Activated T-helper 17 cell treated with anti-CD3 and anti-CD28 coated beads, Interleukin-2, amount 50 U/mL, for 72 hours (primary cell): ENCODE data around the gene NPAS3. TPM values are rescaled to one million over a fixed set of nuclear protein-coding genes. Genes with fewer than 3 reads are reported as not detected.

Experiments
- ATAC-seq: fragments of 150-1000 bp; cut with Tn5 transposase; replicated peaks from 2 replicates; pipeline ENCODE4 v1.10.0; 2021; ENCODE audit warnings: mild to moderate bottlenecking, moderate library complexity
- H3K27ac Mint-ChIP-seq: one replicate; pipeline ENCODE4 v1.8.0; 2022; ENCODE audit warnings: mixed read lengths
- H3K27me3 Mint-ChIP-seq: one replicate; pipeline ENCODE4 v1.8.0; 2022; ENCODE audit warnings: mixed read lengths
- H3K36me3 Mint-ChIP-seq: one replicate; pipeline ENCODE4 v1.8.0; 2022; ENCODE audit warnings: low read depth, mild to moderate bottlenecking, mixed read lengths
- H3K4me1 Mint-ChIP-seq: one replicate; pipeline ENCODE4 v1.8.0; 2022; ENCODE audit warnings: mixed read lengths
- H3K4me3 Mint-ChIP-seq: one replicate; pipeline ENCODE4 v1.8.0; 2022; ENCODE audit warnings: mild to moderate bottlenecking, mixed read lengths
- H3K9me3 Mint-ChIP-seq: one replicate; pipeline ENCODE4 v1.8.0; 2022; ENCODE audit warnings: mixed read lengths
- total RNA-seq, 2 donors: library from RNA; stranded (reverse); gene quantifications; one replicate each; pipeline ENCODE4 v1.2.3, GENCODE V29; 2022

Gene NPAS3
- total RNA-seq, 2 donors from 2014 or later: not detected

- Mint-ChIP-seq H3K4me3 (no peak overlapping the region), H3K4me1 (no peaks in the 10 kb centered on the region), H3K9me3 (no peaks in the 10 kb centered on the region), H3K36me3 (no peaks in the 10 kb centered on the region), H3K27me3 (peaks cover 9% of the 10 kb centered on the region), H3K27ac (no peak overlapping the region)
- ATAC-seq: no peak
Measured at GRCh38 chr14:33679025-33679424, 740.3 kb downstream of the NPAS3 start.

GRCh38 chr14:33679461-33680225 lies 741.0 kb downstream of the NPAS3 start:
- no peak overlapping the region for H3K4me3 Mint-ChIP-seq
- no peaks in the 10 kb centered on the region for H3K36me3 Mint-ChIP-seq
- H3K4me1 Mint-ChIP-seq: no peaks in the 10 kb centered on the region
- peaks cover 6% of the 10 kb centered on the region for H3K27me3 Mint-ChIP-seq
- H3K9me3 Mint-ChIP-seq: no peaks in the 10 kb centered on the region
- no peak overlapping the region for H3K27ac Mint-ChIP-seq
- ATAC-seq: no peak

- Mint-ChIP-seq H3K27ac (no peak overlapping the region), H3K4me1 (no peaks in the 10 kb centered on the region), H3K36me3 (no peaks in the 10 kb centered on the region), H3K9me3 (no peaks in the 10 kb centered on the region), H3K4me3 (no peak overlapping the region), H3K27me3 (peaks cover 4% of the 10 kb centered on the region)
- ATAC-seq: no peak
Measured at GRCh38 chr14:33680873-33681272, 742.2 kb downstream of the NPAS3 start.

- Mint-ChIP-seq H3K27ac (no peak overlapping the region), H3K4me3 (no peak overlapping the region), H3K4me1 (no peaks in the 10 kb centered on the region), H3K27me3 (peaks cover 4% of the 10 kb centered on the region), H3K9me3 (no peaks in the 10 kb centered on the region), H3K36me3 (no peaks in the 10 kb centered on the region)
- ATAC-seq: no peak
Measured at GRCh38 chr14:33682760-33683159, 744.1 kb downstream of the NPAS3 start.

GRCh38 chr14:33685026-33685425 lies 746.3 kb downstream of the NPAS3 start:
- H3K27me3 Mint-ChIP-seq: peaks cover 6% of the 10 kb centered on the region
- H3K4me3 Mint-ChIP-seq: no peak overlapping the region
- H3K9me3 Mint-ChIP-seq: no peaks in the 10 kb centered on the region
- H3K27ac Mint-ChIP-seq: no peak overlapping the region
- H3K36me3 Mint-ChIP-seq: no peaks in the 10 kb centered on the region
- ATAC-seq: no peak
- no peaks in the 10 kb centered on the region for H3K4me1 Mint-ChIP-seq

- Mint-ChIP-seq H3K36me3 (no peaks in the 10 kb centered on the region), H3K27ac (no peak overlapping the region), H3K27me3 (peaks cover 7% of the 10 kb centered on the region), H3K9me3 (no peaks in the 10 kb centered on the region), H3K4me1 (no peaks in the 10 kb centered on the region), H3K4me3 (no peak overlapping the region)
- ATAC-seq: no peak
Measured at GRCh38 chr14:33685698-33686097, 747.0 kb downstream of the NPAS3 start.

GRCh38 chr14:33686218-33686617 lies 747.5 kb downstream of the NPAS3 start:
- ATAC-seq: no peak
- H3K9me3 Mint-ChIP-seq: no peaks in the 10 kb centered on the region
- H3K27me3 Mint-ChIP-seq: peaks cover 7% of the 10 kb centered on the region
- H3K27ac Mint-ChIP-seq: no peak overlapping the region
- no peaks in the 10 kb centered on the region for H3K4me1 Mint-ChIP-seq
- H3K36me3 Mint-ChIP-seq: no peaks in the 10 kb centered on the region
- H3K4me3 Mint-ChIP-seq: no peak overlapping the region

- Mint-ChIP-seq H3K4me1 (no peaks in the 10 kb centered on the region), H3K4me3 (no peak overlapping the region), H3K27me3 (peaks cover 7% of the 10 kb centered on the region), H3K27ac (no peak overlapping the region), H3K9me3 (no peaks in the 10 kb centered on the region), H3K36me3 (no peaks in the 10 kb centered on the region)
- ATAC-seq: no peak
Measured at GRCh38 chr14:33686856-33687255, 748.2 kb downstream of the NPAS3 start.

GRCh38 chr14:33689680-33690079 lies 751.0 kb downstream of the NPAS3 start:
- Mint-ChIP-seq H3K27me3 (peaks cover 13% of the 10 kb centered on the region), H3K36me3 (no peaks in the 10 kb centered on the region), H3K9me3 (no peaks in the 10 kb centered on the region), H3K4me1 (no peaks in the 10 kb centered on the region), H3K27ac (no peak overlapping the region), H3K4me3 (no peak overlapping the region)
- no peak for ATAC-seq

- Mint-ChIP-seq H3K4me1 (no peaks in the 10 kb centered on the region), H3K9me3 (no peaks in the 10 kb centered on the region), H3K27ac (no peak overlapping the region), H3K4me3 (no peak overlapping the region), H3K36me3 (no peaks in the 10 kb centered on the region), H3K27me3 (peaks cover 13% of the 10 kb centered on the region)
- ATAC-seq: no peak
Measured at GRCh38 chr14:33691907-33692306, 753.2 kb downstream of the NPAS3 start.

- ATAC-seq: no peak
- Mint-ChIP-seq H3K4me3 (no peak overlapping the region), H3K27me3 (peaks cover 13% of the 10 kb centered on the region), H3K9me3 (no peaks in the 10 kb centered on the region), H3K27ac (no peak overlapping the region), H3K36me3 (no peaks in the 10 kb centered on the region), H3K4me1 (no peaks in the 10 kb centered on the region)
Measured at GRCh38 chr14:33692762-33693161, 754.1 kb downstream of the NPAS3 start.

- Mint-ChIP-seq H3K36me3 (no peaks in the 10 kb centered on the region), H3K27ac (no peak overlapping the region), H3K4me1 (no peaks in the 10 kb centered on the region), H3K27me3 (peaks cover 13% of the 10 kb centered on the region), H3K9me3 (no peaks in the 10 kb centered on the region), H3K4me3 (no peak overlapping the region)
- ATAC-seq: no peak
Measured at GRCh38 chr14:33693237-33693636, 754.6 kb downstream of the NPAS3 start.

- H3K4me1 Mint-ChIP-seq: no peaks in the 10 kb centered on the region
- no peak for ATAC-seq
- H3K9me3 Mint-ChIP-seq: no peaks in the 10 kb centered on the region
- H3K4me3 Mint-ChIP-seq: no peak overlapping the region
- H3K36me3 Mint-ChIP-seq: no peaks in the 10 kb centered on the region
- peaks cover 16% of the 10 kb centered on the region for H3K27me3 Mint-ChIP-seq
- no peak overlapping the region for H3K27ac Mint-ChIP-seq
Measured at GRCh38 chr14:33696165-33696564, 757.5 kb downstream of the NPAS3 start.

GRCh38 chr14:33699300-33699983 lies 760.8 kb downstream of the NPAS3 start:
- no peaks in the 10 kb centered on the region for H3K9me3 Mint-ChIP-seq
- H3K4me1 Mint-ChIP-seq: no peaks in the 10 kb centered on the region
- H3K36me3 Mint-ChIP-seq: no peaks in the 10 kb centered on the region
- H3K27ac Mint-ChIP-seq: no peak overlapping the region
- H3K4me3 Mint-ChIP-seq: no peak overlapping the region
- ATAC-seq: no peak
- H3K27me3 Mint-ChIP-seq: peaks cover 19% of the 10 kb centered on the region

- Mint-ChIP-seq H3K4me3 (no peak overlapping the region), H3K27ac (no peak overlapping the region), H3K27me3 (peaks cover 17% of the 10 kb centered on the region), H3K36me3 (no peaks in the 10 kb centered on the region), H3K9me3 (no peaks in the 10 kb centered on the region), H3K4me1 (no peaks in the 10 kb centered on the region)
- no peak for ATAC-seq
Measured at GRCh38 chr14:33700052-33700451, 761.4 kb downstream of the NPAS3 start.
